ENCODE measurements around the gene ANO7.

The ANO7 gene

GRCh38 chr2:241252778-241253475, 64.5 kb downstream of the ANO7 start:
- DNase-seq = no peak

DNA sequence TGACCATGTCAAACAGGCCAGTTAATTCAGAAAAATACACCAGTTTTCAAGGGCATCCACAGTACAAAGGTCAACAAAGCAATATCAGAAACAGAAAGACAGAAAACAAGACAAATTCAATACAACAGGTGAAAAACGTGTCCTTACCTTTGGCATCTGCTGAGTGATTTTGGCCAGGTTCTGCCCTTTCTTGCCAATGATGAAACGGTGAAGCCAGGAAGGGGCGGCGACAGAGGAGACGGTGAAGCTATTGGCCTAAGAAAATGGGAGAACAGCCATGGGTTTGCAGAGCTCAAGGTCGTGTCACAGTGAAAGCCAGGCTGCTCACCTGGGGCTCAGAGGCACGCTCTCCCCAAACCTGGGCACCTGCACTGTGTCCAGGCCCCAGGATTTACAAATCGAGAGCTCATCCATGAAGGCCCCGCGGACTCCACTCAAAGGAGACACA, 66.5 kb downstream of the ANO7 start:
- DNase-seq = no peak

- no peak for DNase-seq
These were observed 67.2 kb downstream of the ANO7 start for GRCh38 chr2:241255542-241256167.

DNA sequence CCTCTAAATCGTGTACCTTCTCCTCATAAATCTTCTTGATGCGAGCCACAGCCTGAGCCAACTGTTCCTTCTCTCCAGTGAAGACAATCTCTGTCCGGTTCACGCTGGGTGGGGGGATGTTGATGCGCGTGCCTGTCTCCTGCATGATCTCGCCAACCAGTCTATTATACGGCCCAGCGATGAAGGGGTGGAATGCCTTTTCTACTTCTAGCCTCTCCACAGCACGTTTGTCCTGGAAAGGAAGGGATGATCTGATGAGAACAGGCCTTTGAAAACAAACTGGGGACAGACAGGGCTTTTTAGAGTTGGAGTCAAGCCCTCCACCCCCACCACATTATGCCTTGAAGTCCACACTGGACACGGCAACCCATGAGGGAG, 67.7 kb downstream of the ANO7 start:
- DNase-seq = no peak

DNA sequence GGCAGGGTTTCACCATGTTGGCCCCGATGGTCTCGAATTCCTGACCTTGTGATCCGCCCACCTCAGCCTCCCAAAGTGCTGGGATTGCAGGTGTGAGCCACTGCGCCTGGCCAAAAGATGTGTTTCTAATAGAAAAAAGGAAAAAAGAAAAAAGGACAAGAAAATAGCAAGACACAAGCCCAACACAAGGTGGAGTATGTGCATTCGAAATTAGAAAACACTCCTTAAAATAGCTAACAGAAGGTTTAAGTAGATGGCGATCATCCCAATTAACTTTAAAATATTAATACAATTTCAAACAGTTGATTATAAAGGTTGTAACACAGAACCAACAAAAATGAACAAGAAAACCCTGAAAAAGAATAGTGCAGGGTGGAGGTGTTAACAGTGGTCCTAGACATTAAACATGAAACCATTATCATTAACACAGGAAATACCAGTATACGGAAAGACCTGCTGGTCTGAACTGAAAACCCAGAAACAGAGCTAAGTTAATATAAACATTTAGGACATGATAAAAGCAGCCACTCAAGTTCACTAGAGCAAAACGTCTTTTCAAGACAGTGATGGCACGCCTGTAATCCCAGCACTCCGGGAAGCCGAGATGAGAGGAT, 69.0 kb downstream of the ANO7 start:
- no peak for DNase-seq

DNA sequence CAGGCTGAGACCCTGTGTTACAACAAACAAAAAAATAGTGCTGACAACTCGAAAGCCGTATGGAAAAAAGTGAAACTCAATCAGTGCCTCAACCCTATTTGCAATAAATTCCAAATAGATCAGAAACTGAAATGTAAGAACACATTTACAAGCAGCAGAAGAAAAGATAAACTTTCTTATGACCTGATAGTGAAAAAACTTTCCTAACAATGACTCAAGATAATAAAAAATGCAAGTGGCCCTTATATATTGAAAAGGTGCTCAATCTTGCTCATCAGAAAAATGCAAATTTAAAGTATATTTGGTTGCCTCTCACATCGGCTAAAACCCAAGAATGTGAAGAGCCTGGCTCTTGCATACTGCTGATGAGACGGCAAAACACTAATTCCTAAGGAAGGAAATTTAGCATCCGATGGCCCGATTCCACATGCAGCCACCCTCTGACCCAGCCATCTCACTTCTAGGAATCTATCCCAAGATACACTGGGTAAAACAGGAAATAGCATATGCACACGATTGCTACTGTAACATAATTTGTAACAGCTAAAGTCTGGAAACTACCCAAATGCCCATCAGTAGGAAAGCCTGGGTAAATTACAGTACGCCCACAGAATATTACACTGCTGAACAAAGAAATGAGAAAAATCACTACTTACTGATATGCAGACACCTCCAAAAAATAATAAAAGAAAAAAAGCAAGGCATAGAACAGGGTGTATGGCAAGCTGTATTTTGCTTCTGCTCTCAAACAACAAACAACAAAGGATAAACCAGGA, 70.2 kb downstream of the ANO7 start:
- DNase-seq = no peak

DNA sequence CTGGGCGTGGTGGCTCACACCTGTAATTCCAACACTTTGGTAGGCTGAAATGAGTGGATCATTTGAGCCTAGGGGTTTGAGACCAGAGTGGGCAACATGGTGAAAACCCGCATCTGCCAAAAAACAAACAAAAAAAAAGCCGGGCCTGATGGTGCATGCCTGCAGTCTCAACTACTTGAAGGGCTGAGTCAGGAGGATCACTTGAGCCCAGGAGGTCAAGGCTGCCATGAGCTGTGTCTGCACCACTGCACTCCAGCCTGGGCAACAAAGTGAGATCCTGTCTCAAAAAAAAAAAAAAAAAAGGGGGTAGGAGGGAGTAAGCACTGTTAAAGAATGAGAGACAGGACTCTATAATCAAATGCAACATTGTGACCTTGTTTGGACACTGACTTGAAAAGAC, 72.4 kb downstream of the ANO7 start:
- no peak for DNase-seq

GRCh38 chr2:241261628-241262027, 73.2 kb downstream of the ANO7 start:
- DNase-seq = no peak

GRCh38 chr2:241263061-241263460, 74.6 kb downstream of the ANO7 start:
- DNase-seq = no peak

DNA sequence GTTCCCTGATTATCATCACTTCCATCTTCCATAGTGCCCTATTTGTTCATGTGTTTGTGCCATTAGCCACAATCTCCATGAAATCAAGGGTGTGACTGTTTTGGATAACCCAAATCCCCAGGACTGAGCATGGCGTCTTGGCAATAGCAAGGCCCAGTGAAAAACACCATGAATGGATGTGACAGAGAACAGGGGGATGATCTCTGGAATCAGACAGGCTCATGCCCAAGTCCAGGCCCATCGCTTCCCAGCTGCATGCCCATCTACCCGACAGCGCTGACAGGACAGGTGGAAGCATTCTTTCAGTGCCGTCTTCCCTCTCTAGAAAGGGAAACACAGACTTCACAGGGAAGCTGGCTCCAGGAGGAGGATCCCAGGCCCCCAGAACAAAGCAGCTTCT, 77.0 kb downstream of the ANO7 start:
- no peak for DNase-seq

DNA sequence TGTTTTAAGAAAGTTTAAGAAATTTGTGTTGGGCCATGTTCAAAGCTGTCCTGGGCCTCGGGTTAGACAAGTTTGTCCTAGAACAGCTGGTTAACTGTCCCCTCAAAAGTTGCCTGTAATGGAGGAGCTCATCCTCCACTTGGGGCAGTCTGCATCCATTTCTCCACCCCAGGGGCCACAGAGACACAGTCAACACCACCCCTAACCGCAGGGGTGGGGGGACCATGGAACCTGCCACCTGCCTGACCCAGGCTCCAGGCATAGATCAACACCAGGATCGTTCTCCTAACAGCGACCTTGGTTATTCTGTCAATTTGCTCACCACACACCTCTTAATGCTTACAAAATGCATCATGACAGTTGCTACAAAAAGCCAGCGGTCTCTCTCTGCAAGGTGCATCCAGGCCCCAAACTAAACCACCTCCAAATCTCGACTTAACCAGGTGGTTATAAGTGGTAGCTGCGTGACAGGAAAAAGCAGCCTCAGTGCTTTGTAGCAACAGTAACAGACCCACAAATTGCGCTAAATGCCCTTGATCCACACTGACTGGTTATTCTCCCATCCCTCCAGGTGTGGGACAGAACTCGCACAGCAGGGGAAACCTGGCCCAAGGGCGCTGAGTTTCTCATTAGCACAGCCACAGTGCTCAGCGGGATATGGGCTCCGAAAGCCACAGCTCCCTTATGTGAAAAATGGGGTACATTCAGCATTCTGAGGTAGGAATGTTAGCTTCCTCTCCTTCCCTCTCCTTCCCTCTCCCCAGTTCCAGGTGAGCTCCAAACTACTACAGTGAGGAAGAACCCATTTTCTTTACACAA, 79.0 kb downstream of the ANO7 start:
- no peak for DNase-seq

- no peak for DNase-seq
These were observed 79.8 kb downstream of the ANO7 start for GRCh38 chr2:241268306-241268705.

DNA sequence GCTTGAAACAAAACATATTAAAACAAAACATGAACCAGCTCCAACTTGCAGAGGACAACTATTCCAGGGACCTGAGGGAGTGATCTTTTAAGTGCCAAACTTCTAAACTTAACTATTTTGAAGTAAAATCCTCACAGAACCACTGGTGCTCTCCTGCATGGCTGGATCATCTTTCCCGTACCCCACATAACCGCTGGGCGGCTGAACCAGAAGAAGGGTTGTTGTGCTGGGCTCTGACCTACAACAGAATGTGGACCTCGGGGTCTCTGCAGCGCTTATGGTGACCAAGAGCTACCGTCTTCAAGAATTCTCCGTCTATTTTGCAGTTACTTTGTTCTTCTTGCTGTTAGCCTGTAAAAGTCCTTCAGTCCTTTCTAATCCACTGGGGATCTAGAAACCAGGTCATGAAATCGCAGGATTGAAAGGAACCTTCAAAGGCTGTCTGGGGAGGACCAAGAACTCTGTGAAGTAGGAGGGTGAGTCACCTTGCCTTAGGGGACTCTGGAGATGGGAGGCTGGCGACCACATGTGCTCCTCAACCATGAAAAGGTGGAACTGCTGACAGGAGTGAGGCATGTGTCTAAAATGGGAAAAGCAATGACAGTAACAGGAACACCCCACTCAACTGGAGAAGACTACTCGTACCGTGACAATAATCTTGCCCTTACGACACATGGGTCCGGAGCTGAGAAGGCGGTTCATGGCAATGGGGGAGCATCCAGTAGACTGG, 80.4 kb downstream of the ANO7 start:
- DNase-seq = peak; percentile 27

DNA sequence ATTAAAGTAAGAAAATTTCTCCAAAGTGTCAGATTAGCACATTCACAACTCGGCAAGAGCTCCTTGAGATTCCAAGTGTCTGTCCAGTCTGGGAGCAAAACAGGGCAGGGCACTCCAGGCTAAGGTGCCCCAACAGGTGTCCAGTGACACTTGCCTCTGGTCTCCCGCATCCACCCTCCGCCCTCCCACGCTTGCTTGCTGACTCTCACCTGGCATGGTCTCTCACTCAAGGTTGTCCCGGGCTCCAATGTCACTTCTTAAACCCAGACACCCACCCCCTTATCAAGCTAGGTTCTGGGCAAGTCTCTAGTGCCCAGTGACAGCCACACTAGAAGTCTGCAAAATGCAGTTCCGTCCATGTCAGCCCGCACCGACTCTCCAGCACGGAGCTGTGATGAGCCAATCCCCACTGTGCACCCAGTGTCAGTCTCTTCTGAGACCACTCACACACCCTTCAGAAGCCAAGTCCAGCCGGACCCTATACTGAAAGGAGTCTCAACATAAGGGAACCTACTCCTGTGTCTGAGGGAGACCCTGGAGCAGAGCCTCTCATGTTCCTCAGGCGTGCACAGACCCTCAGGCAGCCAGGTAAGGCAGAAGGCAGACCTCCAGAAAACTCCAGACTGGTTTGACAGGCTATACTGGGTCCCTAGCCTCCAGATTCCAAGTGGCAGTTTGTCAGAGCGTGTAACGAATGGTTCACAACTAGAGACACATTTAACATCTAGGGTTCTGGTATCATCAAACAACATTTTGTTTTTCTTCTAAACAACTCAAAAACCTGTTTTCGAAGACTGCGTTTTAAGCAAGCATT, 81.4 kb downstream of the ANO7 start:
- DNase-seq = no peak

DNA sequence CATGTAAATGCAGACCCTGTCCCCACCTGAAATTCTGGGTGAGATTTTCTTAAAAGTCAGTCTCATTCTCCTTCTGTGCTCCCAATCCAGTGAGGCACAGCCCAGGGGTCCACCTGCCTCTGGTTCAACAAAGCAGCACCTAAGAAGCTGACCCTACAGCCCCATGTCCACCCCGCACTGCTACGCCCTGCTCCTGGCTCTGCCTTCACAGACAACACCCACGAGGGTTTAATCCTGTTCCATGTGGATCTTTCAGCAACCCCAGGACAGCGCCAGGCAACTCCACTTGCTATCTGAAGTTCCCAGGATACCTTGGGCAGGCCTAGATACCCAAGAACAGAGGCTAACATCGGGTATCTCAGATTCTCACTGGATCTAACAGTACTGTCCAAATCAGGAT, 82.1 kb downstream of the ANO7 start:
- DNase-seq = no peak

- DNase-seq = peak; percentile 84
These were observed 83.3 kb downstream of the ANO7 start for GRCh38 chr2:241271706-241272302.

DNA sequence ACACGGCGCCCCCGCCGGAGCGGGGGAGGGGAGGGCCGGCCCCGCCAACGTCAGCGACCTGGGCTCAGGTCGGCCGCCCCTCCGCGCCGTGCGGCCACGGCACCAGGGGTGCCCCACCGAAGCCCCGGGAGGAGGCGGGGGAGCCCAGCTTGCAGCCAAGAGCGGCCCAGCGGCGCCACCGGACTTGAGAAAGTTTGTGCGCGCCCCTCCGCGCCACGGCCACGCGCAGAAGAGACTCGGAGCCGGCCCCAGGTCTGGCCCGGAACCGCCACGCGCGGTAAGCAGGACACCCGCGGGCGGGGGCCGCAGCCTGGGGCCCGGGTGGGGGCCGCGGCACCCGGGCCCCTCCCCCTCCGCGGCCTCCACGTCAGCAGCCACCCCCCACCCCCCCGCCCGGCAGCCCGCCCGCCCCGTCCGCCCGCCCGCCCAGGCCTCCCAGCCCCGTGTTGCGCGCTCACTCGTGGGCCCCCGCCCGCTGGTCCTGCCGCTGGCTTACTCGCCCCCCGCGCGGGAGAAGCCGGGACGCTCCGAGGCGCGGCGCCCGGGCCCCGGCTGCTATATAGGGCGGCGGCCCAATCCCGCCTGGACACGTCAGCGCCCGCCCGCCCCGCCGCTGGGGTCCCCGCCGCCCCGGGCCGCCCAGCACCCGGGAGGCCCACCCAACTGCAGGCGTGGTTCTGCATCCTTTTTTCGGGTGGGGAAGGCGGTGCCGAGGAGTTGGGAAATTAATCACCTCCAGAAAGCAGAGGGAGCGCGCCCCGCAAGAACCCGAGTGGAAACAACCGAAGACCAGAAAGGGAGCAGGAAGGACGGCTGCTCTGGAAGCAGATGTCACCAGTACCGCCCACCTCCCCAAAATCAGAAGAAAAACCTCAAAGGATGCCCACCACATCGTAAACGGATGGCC, 84.1 kb downstream of the ANO7 start:
- peak; percentile 85 for DNase-seq

DNA sequence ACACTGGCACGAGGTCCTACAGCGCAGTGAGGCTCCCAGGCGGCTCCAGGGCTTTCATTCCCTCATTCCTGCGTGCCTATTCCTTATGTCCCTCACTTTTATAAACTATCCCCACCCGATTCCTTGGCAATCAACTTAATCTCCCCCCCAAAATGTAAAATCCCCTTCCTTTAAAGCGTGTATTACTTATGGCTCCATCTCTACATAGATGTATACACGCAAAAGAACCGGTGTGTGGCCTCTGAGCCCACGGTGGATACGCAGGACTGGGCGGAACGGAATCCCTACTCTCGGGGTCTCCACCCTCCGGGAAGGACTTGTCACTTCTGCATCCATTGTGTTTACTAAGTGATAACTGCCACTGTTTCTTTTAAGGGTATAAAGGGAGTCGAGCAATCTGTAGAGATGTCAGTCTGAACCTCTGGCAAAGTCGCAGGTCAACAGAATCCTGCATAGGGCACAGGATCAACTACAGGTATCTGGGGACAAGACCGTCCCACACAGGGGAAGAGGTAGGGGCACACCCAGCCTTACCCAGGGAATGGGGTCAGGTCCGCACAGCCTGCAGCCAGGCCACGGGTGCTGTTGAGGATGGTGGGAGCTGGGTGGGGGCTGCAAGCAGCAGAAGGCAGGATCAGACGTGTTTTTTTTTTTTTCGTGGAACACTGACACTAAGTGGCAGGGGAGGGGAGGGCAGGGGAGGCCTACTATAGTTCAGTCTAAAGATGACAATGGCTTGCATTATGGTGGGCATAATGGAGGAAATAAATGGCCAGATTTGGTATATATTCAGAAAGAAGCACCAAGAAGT, 84.9 kb downstream of the ANO7 start:
- DNase-seq = no peak
